Measurements from ENCODE around the gene MLF2.

The MLF2 gene

GRCh38 chr12:6778217-6778573 lies 25.3 kb upstream of the MLF2 start:
- FAIRE-seq (no peak), DNase-seq (ENCODE audit: insufficient read length, low spot score) (no peak)
- no peak for TF ChIP-seq CTCF (IDR thresholded peaks at IDR 0.05; ENCODE audit: insufficient read depth, missing control alignments)

DNA sequence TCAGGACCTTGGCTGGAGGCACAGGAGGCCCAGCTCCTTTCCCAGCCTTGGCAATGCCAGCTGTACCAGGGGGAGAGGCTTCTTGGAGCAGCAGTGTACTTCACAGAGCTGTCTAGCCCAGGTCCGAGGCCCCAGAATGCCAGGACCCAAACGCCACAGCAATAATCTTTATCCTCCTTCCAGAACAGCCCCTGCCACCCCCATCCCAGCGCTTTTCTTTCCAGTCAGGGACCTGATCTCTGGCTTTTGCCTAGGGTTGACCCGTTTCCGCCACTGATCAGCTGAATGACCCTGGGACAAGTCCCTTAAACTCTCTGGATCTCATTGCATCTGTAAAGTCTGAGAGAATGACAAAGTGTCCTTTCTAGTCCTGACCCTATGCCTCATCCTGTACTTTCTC lies 24.4 kb upstream of the MLF2 start:
- DNase-seq (ENCODE audit: insufficient read length, low spot score) (no peak), FAIRE-seq (no peak)
- no peak for TF ChIP-seq CTCF (IDR thresholded peaks at IDR 0.05; ENCODE audit: insufficient read depth, missing control alignments)

DNA sequence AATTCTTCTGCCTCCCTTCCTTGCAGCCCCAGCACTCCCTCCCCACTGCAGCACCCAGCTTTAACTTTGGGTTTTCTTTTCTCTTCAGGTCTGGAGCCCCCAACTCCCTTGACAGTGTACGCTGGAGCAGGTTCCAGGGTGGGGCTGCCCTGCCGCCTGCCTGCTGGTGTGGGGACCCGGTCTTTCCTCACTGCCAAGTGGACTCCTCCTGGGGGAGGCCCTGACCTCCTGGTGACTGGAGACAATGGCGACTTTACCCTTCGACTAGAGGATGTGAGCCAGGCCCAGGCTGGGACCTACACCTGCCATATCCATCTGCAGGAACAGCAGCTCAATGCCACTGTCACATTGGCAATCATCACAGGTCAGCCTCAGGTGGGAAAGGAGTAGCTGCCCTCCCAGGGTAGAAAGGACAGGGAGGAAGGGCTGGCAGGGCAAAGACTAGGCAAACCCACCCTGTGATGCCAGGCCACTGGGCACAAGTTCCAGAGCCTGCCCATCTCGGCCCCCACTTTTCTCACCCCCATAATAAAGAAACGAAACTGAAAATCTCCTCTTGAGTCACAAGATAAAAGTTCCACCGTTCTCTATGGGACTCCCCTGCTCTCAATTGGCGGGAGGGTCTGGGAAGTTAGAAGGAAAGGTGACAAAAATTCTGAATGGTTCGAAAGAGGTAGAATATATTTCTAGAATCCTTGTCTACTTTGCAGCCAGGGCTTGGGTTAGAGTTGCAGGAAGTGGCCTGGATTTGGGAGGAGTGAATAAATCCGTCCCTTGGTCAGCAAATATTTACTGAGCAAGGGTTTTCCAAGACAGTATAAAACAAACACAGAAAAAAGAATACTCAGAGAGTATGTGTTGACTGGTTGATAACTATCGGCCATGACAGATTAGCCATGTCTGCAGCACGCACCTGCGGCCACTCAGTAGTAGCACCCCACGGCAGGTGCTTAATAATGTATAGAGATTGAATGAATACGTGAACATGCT lies 22.5 kb upstream of the MLF2 start:
- DNase-seq (ENCODE audit: insufficient read length, low spot score) (no peak), FAIRE-seq (no peak)
- no peak for TF ChIP-seq CTCF (IDR thresholded peaks at IDR 0.05; ENCODE audit: insufficient read depth, missing control alignments)

DNA sequence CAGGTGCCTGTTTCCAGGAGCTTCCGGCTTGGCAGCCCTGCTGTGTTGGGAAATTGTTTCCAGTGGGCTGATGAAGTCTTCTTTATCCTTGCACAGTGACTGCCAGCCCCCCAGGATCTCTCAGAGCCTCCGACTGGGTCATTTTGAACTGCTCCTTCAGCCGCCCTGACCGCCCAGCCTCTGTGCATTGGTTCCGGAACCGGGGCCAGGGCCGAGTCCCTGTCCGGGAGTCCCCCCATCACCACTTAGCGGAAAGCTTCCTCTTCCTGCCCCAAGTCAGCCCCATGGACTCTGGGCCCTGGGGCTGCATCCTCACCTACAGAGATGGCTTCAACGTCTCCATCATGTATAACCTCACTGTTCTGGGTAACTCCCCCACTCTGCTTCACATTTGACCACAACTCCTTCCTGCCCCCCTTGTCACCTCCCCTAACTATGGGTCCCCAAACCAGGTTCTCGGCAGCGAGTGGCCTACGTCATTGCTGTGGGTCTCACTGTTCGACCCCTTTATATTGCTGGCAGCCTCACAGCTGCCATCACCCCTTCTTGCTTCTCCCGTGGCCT lies 21.6 kb upstream of the MLF2 start:
- no peak for DNase-seq (ENCODE audit: insufficient read length, low spot score)
- FAIRE-seq = no peak
- no peak for TF ChIP-seq CTCF (IDR thresholded peaks at IDR 0.05; ENCODE audit: insufficient read depth, missing control alignments)

- TF ChIP-seq CTCF (IDR thresholded peaks at IDR 0.05; ENCODE audit: insufficient read depth, missing control alignments) = no peak
- no peak for DNase-seq (ENCODE audit: insufficient read length, low spot score)
- FAIRE-seq = no peak
Observed at GRCh38 chr12:6773590-6774351, 20.8 kb upstream of the MLF2 start.

- DNase-seq (ENCODE audit: insufficient read length, low spot score) (peak; percentile 23), FAIRE-seq (no peak)
- no peak for TF ChIP-seq CTCF (IDR thresholded peaks at IDR 0.05; ENCODE audit: insufficient read depth, missing control alignments)
Observed at GRCh38 chr12:6772726-6773589, 20.0 kb upstream of the MLF2 start.

All from D721Med (cell line).